Measurements from ENCODE around the gene ADARB1. TPM values are rescaled to one million over a fixed set of nuclear protein-coding genes. Genes with fewer than 3 reads are reported as not detected.

Gene ADARB1
- total RNA-seq, 1 experiment from 2014 or later, result 15.8 TPM

DNA sequence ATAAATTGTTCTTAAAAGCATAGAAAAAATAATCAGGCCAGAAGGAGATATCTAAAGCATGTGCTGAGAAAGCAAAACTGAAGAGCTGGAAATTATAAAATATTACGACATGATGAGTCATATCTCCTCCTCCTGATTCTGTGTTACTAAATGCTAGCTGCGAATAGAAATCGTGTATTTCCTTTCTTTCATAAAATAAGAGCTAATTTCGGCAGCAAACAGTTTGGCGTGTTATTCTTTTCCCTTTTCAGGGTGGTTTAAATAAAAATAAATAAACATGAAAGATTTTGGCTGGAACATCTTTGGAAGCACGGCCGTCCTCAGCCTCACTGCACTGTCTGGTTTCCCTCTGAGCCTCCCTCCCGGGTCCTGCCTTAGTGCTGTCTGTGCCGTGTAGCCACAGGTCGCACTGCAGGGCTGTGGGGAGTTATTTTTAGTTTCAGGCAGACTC, 56.0 kb downstream of the ADARB1 start:
- Mint-ChIP-seq H3K4me1 (peaks cover 0 to 5% of the 10 kb centered on the region in 2 experiments; a peak in 2 of 4 replicates), H3K27me3 (ENCODE audit: low read depth) (no peaks in the 10 kb centered on the region), H3K4me3 (no peak overlapping the region), H3K36me3 (ENCODE audit: insufficient read depth in 1 of 3, low read depth in 3 of 3) (no peaks in the 10 kb centered on the region), H3K9me3 (no peaks in the 10 kb centered on the region), H3K27ac (no peak overlapping the region)
- Histone ChIP-seq H2BK15ac (ENCODE audit: low read depth, low read length) (no peak overlapping the region), H3K56ac (ENCODE audit: insufficient read length, low read depth, low read length) (no peak overlapping the region), H2BK120ac (ENCODE audit: low read depth, low read length, poor library complexity, severe bottlenecking) (no peak overlapping the region), H4K5ac (ENCODE audit: insufficient read length, low read depth, low read length) (no peak overlapping the region), H3K27ac (ENCODE audit: insufficient read length, low read depth, low read length) (no peak overlapping the region), H2BK5ac (ENCODE audit: insufficient read length, low read length) (no peak overlapping the region), H2AFZ (ENCODE audit: low read length) (no peak overlapping the region), H3K27me3 (ENCODE audit: insufficient read depth, low read length) (no peaks in the 10 kb centered on the region), H2BK20ac (ENCODE audit: low read depth, low read length, poor library complexity, severe bottlenecking) (no peak overlapping the region), H2AK5ac (ENCODE audit: insufficient read length, low read length) (no peak overlapping the region), H3K4me2 (ENCODE audit: insufficient read depth, insufficient read length, low read length) (no peak overlapping the region), H4K20me1 (ENCODE audit: control insufficient read depth, insufficient read depth, insufficient read length) (no peaks in the 10 kb centered on the region), H3K14ac (ENCODE audit: insufficient read depth, low read length) (no peak overlapping the region), H3K9ac (ENCODE audit: extremely low read depth, insufficient read length, low read length) (no peak overlapping the region), H3K18ac (ENCODE audit: insufficient read length, low read depth, low read length) (no peak overlapping the region), H4K8ac (replicated peaks; ENCODE audit: insufficient read length, low read depth, low read length) (no peak overlapping the region), H3K79me2 (ENCODE audit: insufficient read depth, low read length) (no peaks in the 10 kb centered on the region), H3K9me3 (ENCODE audit: control insufficient read depth, low read depth, low read length) (no peaks in the 10 kb centered on the region), H3K4ac (ENCODE audit: low read depth, low read length) (no peak overlapping the region), H3K79me1 (ENCODE audit: insufficient read depth, low read depth, low read length, poor library complexity, severe bottlenecking) (no peaks in the 10 kb centered on the region), H3K23me2 (ENCODE audit: insufficient read length, low read depth, low read length, poor library complexity, severe bottlenecking) (no peaks in the 10 kb centered on the region), H3K4me1 (ENCODE audit: insufficient read depth, low read length) (no peaks in the 10 kb centered on the region), H4K91ac (ENCODE audit: insufficient read length, low read depth, low read length) (no peak overlapping the region), H2BK12ac (ENCODE audit: insufficient read length, low read depth, low read length) (no peak overlapping the region), H3T11ph (ENCODE audit: low read length) (no peak overlapping the region), H3K23ac (ENCODE audit: insufficient read length, low read depth, low read length) (no peak overlapping the region)
- TF ChIP-seq, protein P1, sequence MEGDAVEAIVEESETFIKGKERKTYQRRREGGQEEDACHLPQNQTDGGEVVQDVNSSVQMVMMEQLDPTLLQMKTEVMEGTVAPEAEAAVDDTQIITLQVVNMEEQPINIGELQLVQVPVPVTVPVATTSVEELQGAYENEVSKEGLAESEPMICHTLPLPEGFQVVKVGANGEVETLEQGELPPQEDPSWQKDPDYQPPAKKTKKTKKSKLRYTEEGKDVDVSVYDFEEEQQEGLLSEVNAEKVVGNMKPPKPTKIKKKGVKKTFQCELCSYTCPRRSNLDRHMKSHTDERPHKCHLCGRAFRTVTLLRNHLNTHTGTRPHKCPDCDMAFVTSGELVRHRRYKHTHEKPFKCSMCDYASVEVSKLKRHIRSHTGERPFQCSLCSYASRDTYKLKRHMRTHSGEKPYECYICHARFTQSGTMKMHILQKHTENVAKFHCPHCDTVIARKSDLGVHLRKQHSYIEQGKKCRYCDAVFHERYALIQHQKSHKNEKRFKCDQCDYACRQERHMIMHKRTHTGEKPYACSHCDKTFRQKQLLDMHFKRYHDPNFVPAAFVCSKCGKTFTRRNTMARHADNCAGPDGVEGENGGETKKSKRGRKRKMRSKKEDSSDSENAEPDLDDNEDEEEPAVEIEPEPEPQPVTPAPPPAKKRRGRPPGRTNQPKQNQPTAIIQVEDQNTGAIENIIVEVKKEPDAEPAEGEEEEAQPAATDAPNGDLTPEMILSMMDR (conservative IDR thresholded peaks at IDR 0.05), result no peak
- no peak for DNase-seq
- no CpG with 5 or more reads among the region's 10 CpGs for WGBS (ENCODE audit: extremely low coverage, insufficient read length, low lambda C conversion rate)
